Chondrocyte (in vitro differentiated cells): ENCODE measurements around the gene GALNS. TPM values are rescaled to one million over a fixed set of nuclear protein-coding genes. Genes with fewer than 3 reads are reported as not detected.

Source experiments
- DNase-seq: peaks from one replicate; pipeline ENCODE4 v3.0.0; 2021; ENCODE audit warnings: mixed read lengths, low spot score
- H3K27ac Mint-ChIP-seq: one replicate; pipeline ENCODE4 v1.8.0; 2021; ENCODE audit warnings: mild to moderate bottlenecking, moderate library complexity, mixed read lengths; ENCODE audit not compliant: unreplicated experiment
- H3K27me3 Mint-ChIP-seq: 2 replicates; pipeline ENCODE4 v1.8.0; 2021; ENCODE audit warnings: low read depth, mixed read lengths
- H3K36me3 Mint-ChIP-seq: 2 replicates; pipeline ENCODE4 v1.8.0; 2021; ENCODE audit warnings: low read depth, mixed read lengths
- H3K4me1 Mint-ChIP-seq: 2 replicates; pipeline ENCODE4 v1.8.0; 2021; ENCODE audit warnings: low read depth, mild to moderate bottlenecking, mixed read lengths
- H3K4me3 Mint-ChIP-seq: one replicate; pipeline ENCODE4 v1.8.0; 2021; ENCODE audit warnings: mild to moderate bottlenecking, moderate library complexity, mixed read lengths; ENCODE audit not compliant: unreplicated experiment
- H3K9me3 Mint-ChIP-seq: 2 replicates; pipeline ENCODE4 v1.8.0; 2021; ENCODE audit warnings: low read depth, mixed read lengths
- CTCF ChIP-seq: fragments of 200-600 bp; sonication (generic); IDR thresholded peaks from 2 replicates; pipeline ENCODE4 v1.5.0; 2021; ENCODE audit warnings: antibody characterized with exemption, mild to moderate bottlenecking, moderate library complexity
- total RNA-seq: library from RNA; stranded (reverse); gene quantifications from 3 replicates; pipeline ENCODE4 v1.2.1, GENCODE V29; 2021

The GALNS gene
- total RNA-seq, 1 donor from 2014 or later: 34.1 TPM

GRCh38 chr16:88812513-88813268 is 44.1 kb downstream of the GALNS start:
- DNase-seq: no peak
- peak overlapping the region; percentile 75 for H3K27ac Mint-ChIP-seq
- TF ChIP-seq CTCF: peak; percentile 64

DNA sequence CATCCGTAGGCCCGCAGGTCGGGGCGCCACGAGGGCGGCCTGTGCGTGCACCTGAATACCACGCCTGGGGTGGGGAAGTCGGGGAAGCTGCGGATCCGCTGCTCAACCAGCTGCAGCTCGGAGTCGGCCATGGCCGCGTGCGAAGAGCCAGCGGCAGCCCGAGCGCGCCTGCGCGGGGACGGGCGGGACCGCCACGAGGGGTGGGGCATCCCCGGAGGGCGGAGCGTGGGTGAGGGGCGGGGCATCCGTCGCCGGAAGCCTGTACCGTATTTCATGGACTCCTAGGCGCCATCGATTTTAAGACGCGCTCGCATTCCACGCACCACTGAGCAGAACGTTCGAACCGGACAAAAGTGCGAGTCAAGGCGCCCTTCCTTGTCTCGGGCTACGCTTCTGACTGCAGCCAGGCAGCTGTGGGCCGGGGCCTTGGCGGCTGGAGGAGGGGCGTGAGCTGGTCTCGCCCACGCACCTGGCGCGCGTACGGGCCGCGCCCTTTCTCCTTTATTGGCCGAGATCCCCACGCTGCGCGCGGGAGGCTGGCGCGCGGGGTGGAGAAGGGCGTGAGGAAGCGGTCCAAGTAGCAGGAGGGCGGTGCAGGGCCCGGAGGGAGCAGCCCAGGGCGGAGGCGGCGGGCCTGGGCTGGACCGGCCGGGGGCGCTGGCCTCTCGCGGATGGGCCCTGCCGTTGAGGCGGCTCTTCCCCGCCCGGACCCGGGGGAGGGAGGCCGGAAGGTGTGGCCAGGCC is 44.8 kb downstream of the GALNS start, which contains the start of gene APRT:
Gene APRT (minus strand): TSS at position 160 of the 744 bp plus-strand sequence. CDS start 29 bp downstream, at position 131.
- Mint-ChIP-seq H3K4me3 (peak within 1 kb of the TSS; percentile 85), H3K9me3 (no peaks in the 10 kb centered on the region), H3K27ac (peak within 1 kb of the TSS; percentile 96), H3K27me3 (no peaks in the 10 kb centered on the region), H3K4me1 (peaks cover 17% of the 10 kb centered on the region), H3K36me3 (no peaks in the 10 kb centered on the region)
- DNase-seq: peak; percentile 97
- peak; percentile 76 for TF ChIP-seq CTCF

More at GRCh38 chr16:88812513-88813268, 44.1 kb downstream of the GALNS start:
- H3K36me3 Mint-ChIP-seq: no peaks in the 10 kb centered on the region
- peaks cover 17% of the 10 kb centered on the region for H3K4me1 Mint-ChIP-seq
- H3K4me3 Mint-ChIP-seq: peak overlapping the region; percentile 69
- H3K9me3 Mint-ChIP-seq: no peaks in the 10 kb centered on the region
- no peaks in the 10 kb centered on the region for H3K27me3 Mint-ChIP-seq

DNA sequence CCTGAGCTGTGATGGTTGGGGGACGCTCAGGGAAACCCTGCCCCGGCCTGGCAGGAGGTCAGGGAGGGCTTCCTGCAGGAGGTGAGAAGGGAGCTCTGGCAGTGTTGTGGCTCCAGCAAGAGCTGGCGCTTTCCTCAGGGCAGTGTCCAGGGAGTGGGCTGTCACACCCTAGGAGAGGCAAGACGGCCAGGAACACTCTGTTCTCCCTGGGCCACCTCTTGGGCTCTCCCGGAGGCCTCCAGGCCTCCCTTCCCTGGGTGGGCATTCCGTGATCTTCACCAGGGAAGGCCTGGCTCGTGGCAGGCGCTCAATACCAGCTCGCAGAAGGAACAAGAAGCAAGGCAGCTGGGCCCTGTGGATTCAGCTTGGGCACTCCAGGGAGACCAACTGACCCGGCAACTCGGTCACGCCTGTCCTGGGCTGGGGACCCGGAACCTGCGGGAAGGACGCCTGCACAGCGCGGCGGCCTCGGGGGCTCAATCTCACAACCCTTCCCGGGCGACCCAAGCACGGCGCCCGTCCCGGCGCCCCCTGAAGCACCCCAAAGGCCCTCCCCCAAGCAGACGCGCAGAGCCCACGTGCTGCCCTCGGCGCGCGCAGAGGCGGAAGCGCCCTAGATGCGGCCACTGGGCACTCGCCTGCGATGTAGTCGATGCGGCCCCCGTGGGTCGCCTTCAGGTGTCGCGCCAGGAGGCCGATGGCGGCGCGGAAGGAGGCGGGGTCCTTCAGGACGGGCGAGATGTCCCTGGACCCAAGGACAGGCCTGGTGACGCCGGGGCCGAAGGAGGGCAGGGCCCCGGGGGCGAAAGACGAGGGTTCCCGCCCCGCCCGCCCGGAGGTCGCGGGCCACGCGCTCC is 45.6 kb downstream of the GALNS start:
- Mint-ChIP-seq H3K27me3 (no peaks in the 10 kb centered on the region), H3K4me1 (peaks cover 17% of the 10 kb centered on the region), H3K36me3 (no peaks in the 10 kb centered on the region), H3K9me3 (no peaks in the 10 kb centered on the region), H3K27ac (peak overlapping the region; percentile 88), H3K4me3 (peak overlapping the region; percentile 85)
- TF ChIP-seq CTCF: no peak
- DNase-seq: peak; percentile 93

DNA sequence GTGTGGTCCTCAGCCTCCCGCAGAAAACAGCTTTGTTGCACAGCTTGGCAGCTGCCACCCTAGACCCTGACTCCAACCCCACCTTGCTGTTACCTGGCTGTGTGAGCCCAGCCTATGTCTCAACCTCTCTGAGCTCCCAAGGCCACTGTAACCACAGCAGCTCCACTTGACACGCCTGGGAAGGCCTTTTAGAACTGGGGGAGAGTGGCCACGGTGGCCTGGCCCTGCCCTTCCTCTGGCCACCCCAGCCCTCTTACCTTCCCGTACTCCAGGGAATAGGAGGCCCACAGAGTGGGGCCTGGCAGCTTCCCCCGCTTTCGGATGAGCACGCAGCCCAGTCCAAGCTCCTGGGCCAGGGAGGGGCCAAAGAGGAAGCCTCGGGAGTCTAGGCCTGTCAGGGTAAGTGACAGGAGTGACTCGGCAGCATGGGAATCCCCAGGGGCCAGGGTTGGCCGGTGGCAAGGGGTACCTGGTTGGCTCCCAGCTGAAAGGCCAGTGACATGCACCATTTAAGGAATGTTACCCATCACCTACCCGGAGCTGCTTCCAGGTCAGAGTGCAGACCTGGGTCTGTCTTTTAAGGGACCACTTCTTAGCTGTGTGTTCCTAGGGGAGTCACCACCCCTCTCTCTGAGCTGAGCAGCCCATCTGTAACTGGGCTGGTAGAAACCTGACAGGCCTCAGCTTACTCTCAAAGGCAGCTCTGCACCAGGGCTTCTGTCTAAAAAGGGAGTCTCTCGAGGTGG is 46.4 kb downstream of the GALNS start:
- H3K36me3 Mint-ChIP-seq: no peaks in the 10 kb centered on the region
- H3K4me1 Mint-ChIP-seq: peaks cover 17% of the 10 kb centered on the region
- TF ChIP-seq CTCF: no peak
- H3K4me3 Mint-ChIP-seq: peak overlapping the region; percentile 85
- H3K9me3 Mint-ChIP-seq: no peaks in the 10 kb centered on the region
- H3K27ac Mint-ChIP-seq: peak overlapping the region; percentile 88
- DNase-seq: no peak
- no peaks in the 10 kb centered on the region for H3K27me3 Mint-ChIP-seq
